ENCODE results near the gene ZNRF3.

DNA sequence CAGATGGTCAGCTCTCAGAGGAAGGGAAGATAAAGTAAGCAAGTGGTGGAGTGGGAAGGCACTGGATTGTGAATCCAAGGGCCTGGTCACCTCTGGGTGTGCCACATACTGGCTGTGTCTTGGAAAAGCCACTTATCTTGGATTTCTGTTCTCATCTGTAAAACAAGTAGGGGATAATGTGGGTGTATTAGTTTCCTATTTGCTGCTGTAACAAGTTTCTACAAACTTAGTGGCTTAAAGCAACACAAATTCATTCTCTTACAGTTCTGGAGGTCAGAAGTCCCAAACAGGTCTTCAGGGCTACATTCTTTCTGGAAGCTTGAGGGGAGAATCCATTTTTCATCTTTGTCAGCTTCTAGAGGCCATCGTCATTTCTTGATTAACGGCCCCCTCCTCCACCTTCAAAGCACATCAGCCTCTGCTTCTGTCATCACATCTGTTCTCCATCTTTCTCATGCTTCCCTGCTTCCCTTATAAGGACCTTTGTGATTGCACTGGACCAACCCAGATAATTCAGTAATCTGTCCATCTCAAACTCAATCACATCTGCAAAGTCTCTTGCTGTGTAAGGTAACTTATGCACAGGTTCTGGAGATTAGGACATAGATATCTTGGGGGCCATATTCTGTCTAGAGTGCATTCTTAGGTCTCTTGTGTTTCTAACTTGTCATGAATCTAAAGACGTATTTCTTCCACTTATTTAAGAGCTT is 102.4 kb downstream of the ZNRF3 start:
- TF ChIP-seq, protein P1, sequence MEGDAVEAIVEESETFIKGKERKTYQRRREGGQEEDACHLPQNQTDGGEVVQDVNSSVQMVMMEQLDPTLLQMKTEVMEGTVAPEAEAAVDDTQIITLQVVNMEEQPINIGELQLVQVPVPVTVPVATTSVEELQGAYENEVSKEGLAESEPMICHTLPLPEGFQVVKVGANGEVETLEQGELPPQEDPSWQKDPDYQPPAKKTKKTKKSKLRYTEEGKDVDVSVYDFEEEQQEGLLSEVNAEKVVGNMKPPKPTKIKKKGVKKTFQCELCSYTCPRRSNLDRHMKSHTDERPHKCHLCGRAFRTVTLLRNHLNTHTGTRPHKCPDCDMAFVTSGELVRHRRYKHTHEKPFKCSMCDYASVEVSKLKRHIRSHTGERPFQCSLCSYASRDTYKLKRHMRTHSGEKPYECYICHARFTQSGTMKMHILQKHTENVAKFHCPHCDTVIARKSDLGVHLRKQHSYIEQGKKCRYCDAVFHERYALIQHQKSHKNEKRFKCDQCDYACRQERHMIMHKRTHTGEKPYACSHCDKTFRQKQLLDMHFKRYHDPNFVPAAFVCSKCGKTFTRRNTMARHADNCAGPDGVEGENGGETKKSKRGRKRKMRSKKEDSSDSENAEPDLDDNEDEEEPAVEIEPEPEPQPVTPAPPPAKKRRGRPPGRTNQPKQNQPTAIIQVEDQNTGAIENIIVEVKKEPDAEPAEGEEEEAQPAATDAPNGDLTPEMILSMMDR (IDR thresholded peaks at IDR 0.05) = no peak
- TF ChIP-seq, protein P2, sequence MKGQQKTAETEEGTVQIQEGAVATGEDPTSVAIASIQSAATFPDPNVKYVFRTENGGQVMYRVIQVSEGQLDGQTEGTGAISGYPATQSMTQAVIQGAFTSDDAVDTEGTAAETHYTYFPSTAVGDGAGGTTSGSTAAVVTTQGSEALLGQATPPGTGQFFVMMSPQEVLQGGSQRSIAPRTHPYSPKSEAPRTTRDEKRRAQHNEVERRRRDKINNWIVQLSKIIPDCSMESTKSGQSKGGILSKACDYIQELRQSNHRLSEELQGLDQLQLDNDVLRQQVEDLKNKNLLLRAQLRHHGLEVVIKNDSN (IDR thresholded peaks at IDR 0.05; ENCODE audit: borderline replicate concordance, low read depth) = no peak
- TF ChIP-seq RAD21 (IDR thresholded peaks at IDR 0.05; ENCODE audit: low read length) = no peak

Data from SK-N-SH (cell line).